HEK293T (cell line): ENCODE results near the gene PCDHB16.
A peak's percentile ranks its signal among the peaks of the same experiment; 100 is the strongest.
"Not testable (repeated sequence)": the region's sequence is repeated elsewhere in the genome, so short reads cannot be mapped to it uniquely, and the experiment has no call there.

Source experiments
- CTCF ChIA-PET: fragments of 350-600 bp; formaldehyde crosslinking; extraction: SDS; loops from one replicate; lab custom pipeline; 2021; ENCODE audit warnings: antibody characterized with exemption, inconsistent platforms; lab: Yijun Ruan, JAX
- POLR2A ChIA-PET: fragments of 350-600 bp; formaldehyde crosslinking; extraction: SDS; loops from one replicate; lab custom pipeline; 2020; ENCODE audit warnings: antibody characterized with exemption, inconsistent platforms; lab: Yijun Ruan, JAX
- DNase-seq: peaks from one replicate; pipeline ENCODE4 v3.0.0; 2012; ENCODE audit warnings: mixed read lengths; ENCODE audit errors: extremely low spot score
- ARNT ChIP-seq: fragments of 450-650 bp; IDR thresholded peaks from 2 replicates; pipeline ENCODE4 v1.6.1; 2017; ENCODE audit warnings: mild to moderate bottlenecking
- BHLHE40 ChIP-seq: fragments of 450-650 bp; IDR thresholded peaks from 2 replicates; pipeline ENCODE4 v1.6.1; 2016; ENCODE audit warnings: mild to moderate bottlenecking, moderate library complexity, borderline replicate concordance
- CTBP1 ChIP-seq: fragments of 450-650 bp; IDR thresholded peaks from 2 replicates; pipeline ENCODE4 v1.6.1; 2016; ENCODE audit warnings: borderline replicate concordance
- ELF4 ChIP-seq: fragments of 450-650 bp; IDR thresholded peaks from 2 replicates; pipeline ENCODE4 v1.6.1; 2017; ENCODE audit warnings: antibody characterized with exemption
- FOXA1 ChIP-seq: fragments of 450-650 bp; IDR thresholded peaks from 2 replicates; pipeline ENCODE4 v1.6.1; 2016; ENCODE audit warnings: mild to moderate bottlenecking
- FOXK2 ChIP-seq: fragments of 450-650 bp; IDR thresholded peaks from 2 replicates; pipeline ENCODE4 v1.6.1; 2016; ENCODE audit warnings: mild to moderate bottlenecking
- FOXM1 ChIP-seq: fragments of 450-650 bp; IDR thresholded peaks from 2 replicates; pipeline ENCODE4 v1.6.1; 2017; ENCODE audit warnings: mild to moderate bottlenecking, borderline replicate concordance
- HDGF ChIP-seq: fragments of 450-650 bp; IDR thresholded peaks from 2 replicates; pipeline ENCODE4 v1.6.1; 2017; ENCODE audit warnings: antibody characterized with exemption, borderline replicate concordance
- L3MBTL2 ChIP-seq: fragments of 450-650 bp; conservative IDR thresholded peaks from 2 replicates; pipeline ENCODE4 v1.6.1; 2016; ENCODE audit warnings: mild to moderate bottlenecking
- LEF1 ChIP-seq: fragments of 450-650 bp; IDR thresholded peaks from 2 replicates; pipeline ENCODE4 v1.6.1; 2017; ENCODE audit warnings: mild to moderate bottlenecking, borderline replicate concordance
- NFRKB ChIP-seq: fragments of 450-650 bp; IDR thresholded peaks from 2 replicates; pipeline ENCODE4 v1.6.1; 2016; ENCODE audit warnings: mild to moderate bottlenecking, moderate library complexity
- SP1 ChIP-seq: fragments of 450-650 bp; IDR thresholded peaks from 2 replicates; pipeline ENCODE4 v1.6.1; 2017
- SUZ12 ChIP-seq: fragments of 450-650 bp; IDR thresholded peaks from 2 replicates; pipeline ENCODE4 v1.6.1; 2016; ENCODE audit warnings: mild to moderate bottlenecking
- TARDBP ChIP-seq: fragments of 450-650 bp; IDR thresholded peaks from 2 replicates; pipeline ENCODE4 v1.6.1; 2016
- ZNF384 ChIP-seq: fragments of 450-650 bp; IDR thresholded peaks from 2 replicates; pipeline ENCODE4 v1.6.1; 2016
- TF ChIP-seq, protein P1 (sequence below): fragments of 450-650 bp; IDR thresholded peaks from 2 replicates; pipeline ENCODE4 v1.6.1; 2016

Gene PCDHB16

DNA sequence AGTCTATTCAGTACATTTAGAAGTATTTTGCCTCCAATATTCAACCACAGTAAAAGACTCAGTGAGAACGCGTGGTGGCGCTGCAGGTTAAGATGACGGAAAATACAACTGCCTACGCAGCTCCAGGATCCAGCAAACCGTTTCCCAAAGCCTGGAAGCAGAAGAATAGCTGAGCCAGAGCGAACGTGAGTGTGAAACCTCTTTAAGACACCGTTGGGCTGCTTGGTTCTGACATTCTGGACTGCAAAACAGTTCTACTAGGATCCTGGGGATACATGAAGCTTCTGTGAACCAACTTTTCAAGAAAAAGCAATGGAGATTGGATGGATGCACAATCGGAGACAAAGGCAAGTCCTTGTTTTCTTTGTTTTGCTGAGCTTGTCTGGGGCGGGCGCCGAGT, at the start of gene PCDHB16:
Gene PCDHB16, plus strand, starts transcription at position 140 of the 400 bp plus-strand sequence. Its CDS starts 173 bp downstream, at position 313.
- DNase-seq, result peak; percentile 14
- POLR2A ChIA-PET, result no interaction called here
- CTCF ChIA-PET, result interaction anchor here (0.6 to 1.3 kb wide), 4 partner anchors 18 to 1382 kb away, joined by 3 to 5 read pairs (median 3); partner anchors contain the start of gene PCDHB5
- TF ChIP-seq SUZ12, result no peak
- TF ChIP-seq, protein P1, sequence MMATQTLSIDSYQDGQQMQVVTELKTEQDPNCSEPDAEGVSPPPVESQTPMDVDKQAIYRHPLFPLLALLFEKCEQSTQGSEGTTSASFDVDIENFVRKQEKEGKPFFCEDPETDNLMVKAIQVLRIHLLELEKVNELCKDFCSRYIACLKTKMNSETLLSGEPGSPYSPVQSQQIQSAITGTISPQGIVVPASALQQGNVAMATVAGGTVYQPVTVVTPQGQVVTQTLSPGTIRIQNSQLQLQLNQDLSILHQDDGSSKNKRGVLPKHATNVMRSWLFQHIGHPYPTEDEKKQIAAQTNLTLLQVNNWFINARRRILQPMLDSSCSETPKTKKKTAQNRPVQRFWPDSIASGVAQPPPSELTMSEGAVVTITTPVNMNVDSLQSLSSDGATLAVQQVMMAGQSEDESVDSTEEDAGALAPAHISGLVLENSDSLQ, result no peak
- no peak for TF ChIP-seq CTBP1
- TF ChIP-seq ARNT, result no peak
- TF ChIP-seq ZNF384, result no peak
- TF ChIP-seq HDGF, result no peak
- TF ChIP-seq TARDBP, result no peak
- TF ChIP-seq BHLHE40, result no peak
- TF ChIP-seq NFRKB, result no peak
- TF ChIP-seq FOXA1, result no peak

DNA sequence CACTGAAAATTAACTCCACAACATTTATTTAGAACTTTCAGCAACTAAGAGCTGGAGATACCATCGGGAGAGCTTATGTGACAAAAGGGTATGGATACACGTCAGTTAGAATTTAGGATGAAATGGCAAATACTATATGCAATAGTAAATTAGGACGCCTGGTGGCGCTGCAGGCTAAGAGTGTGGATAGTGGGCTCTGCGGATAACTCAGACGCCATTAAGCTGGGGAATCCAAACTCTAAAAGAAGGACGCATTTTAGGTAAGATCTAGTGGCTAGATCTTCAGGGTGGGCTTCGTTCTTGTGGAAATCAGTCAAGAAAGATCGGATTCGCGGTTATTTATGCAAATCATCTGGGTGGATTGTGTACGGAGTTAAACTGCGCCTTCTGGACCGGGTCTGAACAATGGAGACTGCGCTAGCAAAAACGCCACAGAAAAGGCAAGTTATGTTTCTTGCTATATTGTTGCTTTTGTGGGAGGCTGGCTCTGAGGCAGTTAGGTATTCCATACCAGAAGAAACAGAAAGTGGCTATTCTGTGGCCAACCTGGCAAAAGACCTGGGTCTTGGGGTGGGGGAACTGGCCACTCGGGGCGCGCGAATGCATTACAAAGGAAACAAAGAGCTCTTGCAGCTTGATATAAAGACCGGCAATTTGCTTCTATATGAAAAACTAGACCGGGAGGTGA, 47.0 kb upstream of the PCDHB16 start, which contains the start of gene PCDHB5:
Gene PCDHB5, plus strand, starts transcription at position 177 of the 688 bp plus-strand sequence. Its CDS starts 229 bp downstream, at position 406.
- DNase-seq, result peak; percentile 15
- ChIA-PET POLR2A (no interaction called here), CTCF (interaction anchor here (0.8 to 1.3 kb wide), 2 partner anchors 47 to 85 kb away, joined by 3 read pairs; partner anchors contain the start of gene PCDHB16)
- TF ChIP-seq NFRKB (no peak), HDGF (no peak), LEF1 (no peak)

DNA sequence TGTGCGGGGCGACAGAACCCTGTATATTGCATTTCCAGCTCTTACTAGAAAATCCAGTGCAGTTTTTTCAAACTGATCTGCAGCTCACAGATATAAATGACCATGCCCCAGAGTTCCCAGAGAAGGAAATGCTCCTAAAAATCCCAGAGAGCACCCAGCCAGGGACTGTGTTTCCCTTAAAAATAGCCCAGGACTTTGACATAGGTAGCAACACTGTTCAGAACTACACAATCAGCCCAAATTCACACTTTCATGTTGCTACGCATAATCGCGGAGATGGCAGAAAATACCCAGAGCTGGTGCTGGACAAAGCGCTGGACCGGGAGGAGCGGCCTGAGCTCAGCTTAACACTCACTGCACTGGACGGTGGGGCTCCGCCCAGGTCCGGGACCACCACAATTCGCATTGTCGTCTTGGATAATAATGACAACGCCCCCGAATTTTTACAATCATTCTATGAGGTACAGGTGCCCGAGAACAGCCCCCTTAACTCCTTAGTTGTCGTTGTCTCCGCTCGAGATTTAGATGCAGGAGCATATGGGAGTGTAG, 46.4 kb upstream of the PCDHB16 start:
- no peak for TF ChIP-seq ARNT
- TF ChIP-seq BHLHE40, result no peak
- no peak for TF ChIP-seq SP1
- no peak for TF ChIP-seq SUZ12
- TF ChIP-seq NFRKB, result no peak
- no peak for TF ChIP-seq LEF1
- TF ChIP-seq ZNF384, result no peak
- TF ChIP-seq FOXM1, result no peak
- TF ChIP-seq HDGF, result no peak
- TF ChIP-seq L3MBTL2, result no peak
- no peak for TF ChIP-seq TARDBP
- DNase-seq, result no peak
- ChIA-PET CTCF (interaction anchor here (1.3 kb wide), 1 partner anchor 47 kb away, joined by 3 read pairs; the partner anchor contains the start of gene PCDHB16), POLR2A (no interaction called here)

DNA sequence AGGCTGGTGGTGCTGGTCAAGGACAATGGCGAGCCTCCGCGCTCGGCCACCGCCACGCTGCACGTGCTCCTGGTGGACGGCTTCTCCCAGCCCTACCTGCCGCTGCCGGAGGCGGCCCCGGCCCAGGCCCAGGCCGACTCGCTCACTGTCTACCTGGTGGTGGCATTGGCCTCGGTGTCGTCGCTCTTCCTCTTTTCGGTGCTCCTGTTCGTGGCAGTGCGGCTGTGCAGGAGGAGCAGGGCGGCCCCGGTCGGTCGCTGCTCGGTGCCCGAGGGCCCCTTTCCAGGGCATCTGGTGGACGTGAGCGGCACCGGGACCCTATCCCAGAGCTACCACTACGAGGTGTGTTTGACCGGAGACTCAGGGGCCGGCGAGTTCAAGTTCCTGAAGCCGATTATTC, 44.8 kb upstream of the PCDHB16 start:
- CTCF ChIA-PET, DNase-seq, POLR2A ChIA-PET: not testable (repeated sequence)

DNA sequence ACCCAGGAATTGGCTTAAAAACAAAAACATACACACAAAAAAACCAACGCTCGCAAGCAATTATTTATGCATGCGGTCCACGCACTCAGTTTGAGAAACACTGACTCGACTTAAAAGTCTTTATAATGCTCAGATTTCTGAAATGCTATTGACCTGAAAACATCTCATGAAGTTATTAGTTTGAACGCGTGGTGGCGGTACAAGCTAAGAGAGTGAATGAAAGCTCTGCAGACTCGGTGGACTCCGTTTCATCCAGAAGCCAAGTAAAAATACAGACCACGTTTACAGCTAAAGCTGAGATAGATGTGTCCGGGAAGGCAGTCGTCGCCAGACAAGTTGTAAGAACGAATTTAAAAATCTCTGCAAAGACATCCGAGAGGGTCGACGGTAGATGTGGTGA, 32.4 kb upstream of the PCDHB16 start, which contains the start of gene PCDHB6:
Gene PCDHB6, plus strand, starts transcription at position 246 of the 400 bp plus-strand sequence. CDS start 201 bp downstream, outside the sequence.
- TF ChIP-seq FOXA1 (no peak), FOXK2 (no peak), L3MBTL2 (no peak), HDGF (no peak), ARNT (no peak), TARDBP (no peak), ZNF384 (no peak), NFRKB (no peak), SP1 (no peak), FOXM1 (no peak), CTBP1 (no peak), SUZ12 (no peak), ELF4 (no peak), LEF1 (no peak), BHLHE40 (no peak)
- TF ChIP-seq, protein P1, result no peak
- DNase-seq, result peak; percentile 30
- ChIA-PET CTCF (no interaction called here), POLR2A (no interaction called here)

DNA sequence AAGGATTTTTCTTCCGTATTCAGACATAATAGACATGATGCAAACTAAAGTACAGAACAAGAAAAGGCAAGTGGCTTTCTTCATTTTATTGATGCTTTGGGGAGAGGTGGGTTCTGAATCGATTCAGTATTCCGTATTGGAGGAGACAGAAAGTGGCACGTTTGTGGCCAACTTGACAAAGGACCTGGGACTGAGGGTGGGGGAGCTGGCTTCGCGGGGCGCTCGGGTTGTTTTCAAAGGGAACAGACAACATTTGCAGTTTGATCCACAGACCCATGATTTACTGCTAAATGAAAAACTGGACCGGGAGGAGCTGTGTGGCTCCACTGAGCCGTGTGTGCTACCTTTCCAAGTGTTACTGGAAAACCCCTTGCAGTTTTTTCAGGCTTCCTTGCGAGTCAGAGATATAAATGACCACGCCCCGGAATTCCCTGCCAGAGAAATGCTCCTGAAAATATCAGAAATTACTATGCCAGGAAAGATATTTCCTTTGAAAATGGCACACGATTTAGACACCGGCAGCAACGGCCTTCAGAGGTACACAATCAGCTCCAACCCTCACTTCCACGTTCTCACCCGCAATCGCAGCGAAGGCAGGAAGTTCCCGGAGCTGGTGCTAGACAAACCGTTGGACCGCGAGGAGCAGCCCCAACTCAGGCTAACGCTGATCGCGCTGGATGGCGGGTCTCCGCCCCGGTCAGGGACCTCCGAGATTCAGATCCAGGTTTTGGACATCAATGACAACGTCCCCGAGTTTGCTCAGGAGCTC, 31.8 kb upstream of the PCDHB16 start:
- no peak for DNase-seq
- ChIA-PET POLR2A (no interaction called here), CTCF (interaction anchor here (0.6 kb wide), 1 partner anchor 341 kb away, joined by 3 read pairs; no protein-coding TSS in a partner anchor)
- TF ChIP-seq NFRKB (no peak), FOXK2 (no peak), SP1 (no peak), ZNF384 (no peak), L3MBTL2 (no peak)

DNA sequence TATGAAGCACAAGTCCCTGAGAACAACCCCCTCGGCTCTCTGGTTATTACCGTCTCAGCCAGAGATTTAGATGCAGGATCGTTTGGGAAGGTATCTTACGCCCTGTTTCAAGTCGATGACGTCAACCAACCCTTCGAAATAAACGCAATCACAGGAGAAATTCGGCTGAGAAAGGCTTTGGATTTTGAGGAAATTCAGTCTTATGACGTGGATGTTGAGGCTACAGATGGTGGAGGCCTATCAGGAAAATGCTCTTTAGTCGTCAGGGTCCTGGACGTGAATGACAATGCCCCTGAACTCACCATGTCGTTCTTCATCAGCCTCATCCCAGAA, 31.2 kb upstream of the PCDHB16 start:
- no peak for DNase-seq
- CTCF ChIA-PET, result no interaction called here
- POLR2A ChIA-PET, result no interaction called here
- TF ChIP-seq FOXK2 (no peak), FOXM1 (no peak), HDGF (no peak), NFRKB (no peak), BHLHE40 (no peak), TARDBP (no peak), L3MBTL2 (no peak)

DNA sequence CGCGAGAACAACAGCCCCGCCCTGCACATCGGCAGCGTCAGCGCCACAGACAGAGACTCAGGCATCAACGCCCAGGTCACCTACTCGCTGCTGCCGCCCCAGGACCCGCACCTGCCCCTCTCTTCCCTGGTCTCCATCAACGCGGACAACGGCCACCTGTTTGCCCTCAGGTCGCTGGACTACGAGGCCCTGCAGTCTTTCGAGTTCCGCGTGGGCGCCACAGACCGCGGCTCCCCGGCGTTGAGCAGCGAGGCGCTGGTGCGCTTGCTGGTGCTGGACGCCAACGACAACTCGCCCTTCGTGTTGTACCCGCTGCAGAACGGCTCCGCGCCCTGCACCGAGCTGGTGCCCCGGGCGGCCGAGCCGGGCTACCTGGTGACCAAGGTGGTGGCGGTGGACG, 30.6 kb upstream of the PCDHB16 start:
- POLR2A ChIA-PET, DNase-seq, CTCF ChIA-PET: not testable (repeated sequence)

DNA sequence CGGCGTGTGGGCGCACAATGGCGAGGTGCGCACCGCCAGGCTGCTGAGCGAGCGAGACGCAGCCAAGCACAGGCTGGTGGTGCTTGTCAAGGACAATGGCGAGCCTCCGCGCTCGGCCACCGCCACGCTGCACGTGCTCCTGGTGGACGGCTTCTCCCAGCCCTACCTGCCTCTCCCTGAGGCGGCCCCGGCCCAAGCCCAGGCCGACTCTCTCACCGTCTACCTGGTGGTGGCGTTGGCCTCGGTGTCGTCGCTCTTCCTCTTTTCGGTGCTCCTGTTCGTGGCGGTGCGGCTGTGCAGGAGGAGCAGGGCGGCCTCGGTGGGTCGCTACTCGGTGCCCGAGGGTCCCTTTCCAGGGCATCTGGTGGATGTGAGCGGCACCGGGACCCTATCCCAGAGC, 30.1 kb upstream of the PCDHB16 start:
- CTCF ChIA-PET, DNase-seq, POLR2A ChIA-PET: not testable (repeated sequence)
